PC-3 (cell line): ENCODE results near the gene IFFO2.

Experiments
- CTCF ChIP-seq: fragments of 300-600 bp; sonication (generic); conservative IDR thresholded peaks from 2 replicates; pipeline ENCODE4 v1.5.1; 2017; ENCODE audit warnings: antibody characterized with exemption, low read depth, mild to moderate bottlenecking, low read length
- EZH2 ChIP-seq: fragments of 300-600 bp; sonication (generic); IDR thresholded peaks from one replicate; pipeline ENCODE4 v1.6.1; 2017; ENCODE audit warnings: antibody characterized with exemption, mild to moderate bottlenecking, low read length; ENCODE audit not compliant: unreplicated experiment
- EZH2phosphoT487 ChIP-seq: fragments of 300-600 bp; sonication (generic); IDR thresholded peaks from 2 replicates; pipeline ENCODE4 v1.6.1; 2018; ENCODE audit warnings: mild to moderate bottlenecking, antibody characterized with exemption, low read length, borderline replicate concordance

GRCh38 chr1:18996548-18997177 lies 40.2 kb upstream of the IFFO2 start:
- TF ChIP-seq CTCF (no peak), EZH2 (no peak), EZH2phosphoT487 (no peak)
